ENCODE results near the gene IFNL2. TPM values are rescaled to one million over a fixed set of nuclear protein-coding genes. Genes with fewer than 3 reads are reported as not detected.

IFNL2 gene
- total and polyA plus RNA-seq, 4 donors, result not detected

DNA sequence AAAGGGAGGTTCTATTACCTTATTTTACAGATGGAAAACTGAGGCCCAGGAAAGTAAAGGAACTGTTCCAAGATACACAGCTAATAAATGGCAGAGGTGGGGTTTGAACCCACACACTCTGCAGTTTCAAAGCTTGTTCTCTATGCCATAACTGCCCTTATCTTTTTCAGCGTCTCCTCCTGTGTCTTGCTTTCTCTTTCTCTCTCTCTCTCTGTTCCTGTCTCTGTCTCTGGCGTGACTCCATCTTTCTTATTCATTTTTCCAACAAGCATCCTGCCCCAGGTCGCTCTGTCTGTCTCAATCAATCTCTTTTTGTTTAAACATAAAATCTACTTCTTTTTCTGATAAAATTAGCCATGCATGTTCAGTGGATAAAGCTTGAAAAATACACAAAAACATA, 16.4 kb upstream of the IFNL2 start:
- H3K4me1 ChIP-seq (ENCODE audit: control insufficient read depth, insufficient read depth, low read length), result peaks cover 17% of the 10 kb centered on the region
- no peak overlapping the region for H3K27ac ChIP-seq (ENCODE audit: low read depth, low read length)
- whole genome bisulfite sequencing (ENCODE audit: insufficient coverage), result 63% methylated on average over 1 of the region's 3 CpGs
- no peaks in the 10 kb centered on the region for H3K36me3 ChIP-seq (ENCODE audit: control insufficient read depth, insufficient read depth, low read length)
- H3K4me3 ChIP-seq (ENCODE audit: low read depth, low read length), result no peak overlapping the region
- H3K27me3 ChIP-seq (ENCODE audit: control insufficient read depth, insufficient read depth, low read length), result peaks cover 37% of the 10 kb centered on the region
- DNase-seq (ENCODE audit: low read depth in 4 of 6, low spot score in 6 of 6), result no peak
- H3K9me3 ChIP-seq (ENCODE audit: control insufficient read depth, insufficient read depth, low read length), result no peaks in the 10 kb centered on the region

DNA sequence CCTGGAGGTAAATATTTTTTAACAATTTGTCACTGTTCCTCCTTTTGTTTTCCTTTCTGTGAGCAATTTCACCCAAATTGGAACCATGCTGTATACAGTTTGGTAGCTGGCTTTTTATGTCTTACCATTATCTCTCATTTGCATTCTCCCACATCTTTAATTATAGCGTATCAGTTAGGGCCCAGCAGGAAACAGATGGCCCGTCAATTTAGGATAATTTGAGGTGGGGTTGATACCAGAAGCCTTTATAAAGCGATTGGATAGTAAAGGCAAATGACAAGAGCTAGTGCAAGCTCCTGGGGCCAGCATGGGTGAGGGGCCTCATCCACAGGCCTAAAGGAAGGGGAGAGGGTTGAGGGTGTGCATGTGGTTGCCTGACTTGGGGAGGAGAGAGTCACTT, 15.7 kb upstream of the IFNL2 start:
- Histone ChIP-seq H3K4me1 (ENCODE audit: control insufficient read depth, insufficient read depth, low read length) (peaks cover 11% of the 10 kb centered on the region), H3K36me3 (ENCODE audit: control insufficient read depth, insufficient read depth, low read length) (no peaks in the 10 kb centered on the region), H3K4me3 (ENCODE audit: low read depth, low read length) (no peak overlapping the region), H3K27me3 (ENCODE audit: control insufficient read depth, insufficient read depth, low read length) (peaks cover 30% of the 10 kb centered on the region), H3K27ac (ENCODE audit: low read depth, low read length) (no peak overlapping the region), H3K9me3 (ENCODE audit: control insufficient read depth, insufficient read depth, low read length) (no peaks in the 10 kb centered on the region)
- peak in 1 of 6 donors; percentile 63 for DNase-seq (ENCODE audit: low read depth in 4 of 6, low spot score in 6 of 6)
- WGBS (ENCODE audit: insufficient coverage), result 56% methylated on average over 2 of the region's 3 CpGs

DNA sequence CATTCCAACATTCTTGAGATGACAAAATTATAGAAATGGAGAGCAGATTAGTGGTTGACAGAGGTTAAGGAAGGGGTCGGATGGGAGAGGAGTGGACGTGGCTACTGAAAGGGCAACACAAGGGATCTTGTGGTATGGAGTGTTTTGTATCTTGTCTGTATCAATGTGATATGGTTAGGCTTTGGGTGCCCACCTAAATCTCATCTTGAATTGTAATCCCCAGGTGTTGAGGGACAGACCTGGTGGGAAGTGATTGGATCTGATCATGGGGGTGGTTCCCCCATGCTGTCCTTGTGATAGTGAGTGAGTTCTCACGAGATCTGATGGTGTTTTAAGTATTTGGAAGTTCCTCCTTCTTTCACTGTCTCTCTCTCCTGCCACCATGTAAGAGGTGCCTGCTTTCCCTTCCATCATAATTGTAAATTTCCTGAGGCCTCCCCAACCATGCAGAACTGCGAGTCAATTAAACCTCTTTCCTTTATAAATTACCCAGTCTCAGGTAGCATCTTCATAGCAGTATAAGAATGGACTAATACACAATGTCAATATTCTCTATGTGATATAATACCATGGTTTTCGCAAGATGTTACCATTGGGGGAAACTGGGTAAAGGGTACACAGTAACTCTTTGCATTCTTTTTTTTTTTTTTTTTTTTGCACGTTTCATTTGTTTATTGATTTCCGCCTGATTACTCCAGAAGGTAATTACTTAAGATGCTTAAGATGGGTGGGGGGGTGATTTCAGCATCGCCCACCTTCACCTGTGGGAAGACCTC, 14.6 kb upstream of the IFNL2 start:
- 82% methylated on average over 3 of the region's 8 CpGs for WGBS (ENCODE audit: insufficient coverage)

DNA sequence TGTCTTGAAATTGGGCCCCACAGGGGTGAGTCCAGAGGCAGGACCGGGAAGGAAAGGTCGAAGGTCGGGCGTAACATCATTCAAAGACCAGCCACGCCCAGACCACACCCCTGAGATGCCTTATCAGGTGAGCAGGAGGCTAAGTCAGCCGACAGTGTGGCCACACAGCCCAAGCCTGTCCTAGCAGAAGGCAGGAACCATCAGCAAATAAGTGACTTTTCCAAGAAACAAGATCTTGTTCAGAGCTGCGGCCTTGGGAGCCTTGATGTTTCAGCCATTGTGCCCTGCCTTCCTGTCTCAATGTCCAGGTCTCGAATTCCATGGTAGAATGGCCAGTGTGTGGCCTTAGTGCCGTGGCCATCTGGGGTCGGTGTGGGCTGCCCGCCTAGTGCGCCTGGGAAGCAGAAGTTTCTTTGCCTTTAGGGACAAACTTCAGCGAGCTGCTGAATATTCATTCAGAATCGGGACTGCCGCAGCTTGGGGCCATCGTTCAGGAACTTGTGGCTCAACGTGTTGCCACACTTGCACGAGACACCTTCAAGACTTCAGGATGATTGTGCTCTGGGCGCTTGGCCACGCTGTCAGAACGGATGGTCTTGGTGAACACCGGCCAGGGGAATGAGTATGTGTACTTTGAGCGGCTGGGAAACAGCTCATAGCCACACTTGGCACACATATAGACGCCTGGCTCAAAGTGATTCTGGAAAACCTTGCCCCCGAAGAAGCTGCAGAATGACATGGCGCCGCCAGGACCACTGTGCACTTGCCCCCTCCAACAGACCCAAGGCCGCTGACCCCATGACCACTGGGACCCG, 13.5 kb upstream of the IFNL2 start:
- Histone ChIP-seq H3K27me3 (ENCODE audit: control insufficient read depth, insufficient read depth, low read length) (peaks cover 10% of the 10 kb centered on the region), H3K36me3 (ENCODE audit: control insufficient read depth, insufficient read depth, low read length) (no peaks in the 10 kb centered on the region), H3K4me1 (ENCODE audit: control insufficient read depth, insufficient read depth, low read length) (no peaks in the 10 kb centered on the region), H3K4me3 (ENCODE audit: low read depth, low read length) (no peak overlapping the region), H3K27ac (ENCODE audit: low read depth, low read length) (no peak overlapping the region), H3K9me3 (ENCODE audit: control insufficient read depth, insufficient read depth, low read length) (no peaks in the 10 kb centered on the region)
- no peak for DNase-seq (ENCODE audit: low read depth in 4 of 6, low spot score in 6 of 6)
- WGBS (ENCODE audit: insufficient coverage), result 84% methylated on average over 28 of the region's 29 CpGs

More for the DNA sequence above, 14.6 kb upstream of the IFNL2 start:
- Histone ChIP-seq H3K27ac (ENCODE audit: low read depth, low read length) (no peak overlapping the region), H3K27me3 (ENCODE audit: control insufficient read depth, insufficient read depth, low read length) (peaks cover 21% of the 10 kb centered on the region), H3K9me3 (ENCODE audit: control insufficient read depth, insufficient read depth, low read length) (no peaks in the 10 kb centered on the region), H3K36me3 (ENCODE audit: control insufficient read depth, insufficient read depth, low read length) (no peaks in the 10 kb centered on the region), H3K4me3 (ENCODE audit: low read depth, low read length) (no peak overlapping the region), H3K4me1 (ENCODE audit: control insufficient read depth, insufficient read depth, low read length) (peaks cover 1% of the 10 kb centered on the region)
- DNase-seq (ENCODE audit: low read depth in 4 of 6, low spot score in 6 of 6), result no peak

DNA sequence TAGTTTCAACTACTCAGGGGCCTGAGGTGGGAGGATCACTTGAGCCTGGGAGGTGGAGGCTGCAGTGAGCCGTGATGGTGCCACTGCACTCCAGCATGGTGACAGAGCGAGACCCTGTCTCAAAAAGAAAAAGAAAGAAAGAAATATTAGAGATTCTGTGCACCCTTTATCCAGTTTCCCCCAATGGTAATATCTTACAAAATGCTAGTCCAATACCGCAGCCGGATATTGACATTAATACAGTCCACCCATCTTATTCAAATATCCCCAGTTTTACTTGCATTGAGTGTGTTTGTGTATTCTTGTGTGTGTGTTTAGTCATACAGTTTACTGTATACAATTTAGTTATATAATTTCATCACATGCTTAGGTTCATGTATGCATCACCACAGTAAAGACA, 11.0 kb upstream of the IFNL2 start:
- H3K27ac ChIP-seq (ENCODE audit: low read depth, low read length), result no peak overlapping the region
- no peaks in the 10 kb centered on the region for H3K9me3 ChIP-seq (ENCODE audit: control insufficient read depth, insufficient read depth, low read length)
- WGBS (ENCODE audit: insufficient coverage), result no CpG with 5 or more reads among the region's 4 CpGs
- H3K4me1 ChIP-seq (ENCODE audit: control insufficient read depth, insufficient read depth, low read length), result no peaks in the 10 kb centered on the region
- H3K4me3 ChIP-seq (ENCODE audit: low read depth, low read length), result no peak overlapping the region
- no peaks in the 10 kb centered on the region for H3K36me3 ChIP-seq (ENCODE audit: control insufficient read depth, insufficient read depth, low read length)
- peaks cover 10% of the 10 kb centered on the region for H3K27me3 ChIP-seq (ENCODE audit: control insufficient read depth, insufficient read depth, low read length)
- no peak for DNase-seq (ENCODE audit: low read depth in 4 of 6, low spot score in 6 of 6)

DNA sequence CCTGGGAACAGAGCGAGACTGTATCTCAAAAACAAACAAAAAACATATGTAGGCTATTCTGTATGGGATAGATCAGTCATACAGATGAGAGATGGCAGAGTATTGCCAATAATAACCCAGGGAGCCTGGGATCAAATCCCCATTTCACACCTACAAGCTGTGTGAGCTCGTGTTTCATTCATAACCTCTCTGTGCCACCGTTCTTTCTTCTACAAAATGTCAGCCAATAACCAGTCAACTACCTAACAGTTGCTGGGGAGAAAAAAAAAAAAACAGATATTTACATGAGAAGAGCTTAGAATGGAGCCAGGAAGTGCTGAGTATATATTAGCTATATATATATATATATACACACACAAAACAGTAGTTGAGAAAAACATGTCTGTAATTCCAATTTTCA, 6.5 kb upstream of the IFNL2 start:
- no peak for DNase-seq (ENCODE audit: low read depth in 4 of 6, low spot score in 6 of 6)
- Histone ChIP-seq H3K4me3 (ENCODE audit: low read depth, low read length) (no peak overlapping the region), H3K36me3 (ENCODE audit: control insufficient read depth, insufficient read depth, low read length) (no peaks in the 10 kb centered on the region), H3K27me3 (ENCODE audit: control insufficient read depth, insufficient read depth, low read length) (peaks cover 39% of the 10 kb centered on the region), H3K4me1 (ENCODE audit: control insufficient read depth, insufficient read depth, low read length) (peaks cover 18% of the 10 kb centered on the region), H3K9me3 (ENCODE audit: control insufficient read depth, insufficient read depth, low read length) (no peaks in the 10 kb centered on the region), H3K27ac (ENCODE audit: low read depth, low read length) (no peak overlapping the region)
- no CpG with 5 or more reads among the region's 3 CpGs for WGBS (ENCODE audit: insufficient coverage)

DNA sequence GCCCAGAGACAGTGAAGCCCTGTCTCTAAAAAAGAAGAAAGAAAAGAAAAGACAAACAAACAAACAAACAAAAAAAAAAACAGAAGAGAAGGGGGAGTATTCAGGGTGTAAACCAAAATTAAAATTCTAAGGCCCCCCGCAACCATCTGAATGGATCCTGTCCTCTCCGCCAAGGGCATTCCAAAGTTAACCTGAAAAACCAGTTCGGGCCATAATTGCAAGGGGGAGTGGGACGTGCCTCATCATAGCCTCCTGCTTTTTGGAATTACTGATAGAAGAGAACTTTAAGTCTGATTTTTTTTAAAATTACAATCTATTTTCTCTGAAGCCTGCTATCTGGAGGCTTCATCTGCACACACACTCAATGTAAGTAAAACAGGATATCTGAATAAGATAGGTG, 5.7 kb upstream of the IFNL2 start:
- Histone ChIP-seq H3K9me3 (ENCODE audit: control insufficient read depth, insufficient read depth, low read length) (no peaks in the 10 kb centered on the region), H3K4me3 (ENCODE audit: low read depth, low read length) (no peak overlapping the region), H3K36me3 (ENCODE audit: control insufficient read depth, insufficient read depth, low read length) (no peaks in the 10 kb centered on the region), H3K27ac (ENCODE audit: low read depth, low read length) (no peak overlapping the region), H3K27me3 (ENCODE audit: control insufficient read depth, insufficient read depth, low read length) (peaks cover 39% of the 10 kb centered on the region), H3K4me1 (ENCODE audit: control insufficient read depth, insufficient read depth, low read length) (peaks cover 18% of the 10 kb centered on the region)
- no peak for DNase-seq (ENCODE audit: low read depth in 4 of 6, low spot score in 6 of 6)
- 92% methylated on average over 2 of the region's 4 CpGs for WGBS (ENCODE audit: insufficient coverage)

DNA sequence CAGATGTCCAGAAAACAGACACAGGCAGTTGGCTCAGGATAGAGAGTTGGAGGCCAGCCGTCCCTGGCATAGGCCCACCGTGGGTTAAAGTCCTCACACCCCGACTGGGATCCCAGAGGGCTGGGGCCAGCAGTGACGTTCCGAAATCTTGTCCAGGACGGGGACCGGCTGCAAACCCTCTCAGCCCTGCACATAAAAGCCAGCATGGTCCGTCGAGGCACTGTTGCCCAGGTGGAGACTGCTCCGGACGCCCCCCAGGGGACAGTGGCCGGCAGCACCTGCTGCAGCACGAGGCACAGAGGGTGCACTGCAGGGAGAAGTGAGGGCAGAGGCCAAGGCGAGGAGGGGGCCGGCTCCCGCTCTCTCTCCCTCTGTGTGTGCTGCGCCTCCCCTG, 4.3 kb upstream of the IFNL2 start:
- 6% methylated on average over 17 of the region's 17 CpGs for WGBS (ENCODE audit: insufficient coverage)
- Histone ChIP-seq H3K9me3 (ENCODE audit: control insufficient read depth, insufficient read depth, low read length) (no peaks in the 10 kb centered on the region), H3K4me1 (ENCODE audit: control insufficient read depth, insufficient read depth, low read length) (peaks cover 18% of the 10 kb centered on the region), H3K4me3 (ENCODE audit: low read depth, low read length) (no peak overlapping the region), H3K27me3 (ENCODE audit: control insufficient read depth, insufficient read depth, low read length) (peaks cover 39% of the 10 kb centered on the region), H3K27ac (ENCODE audit: low read depth, low read length) (no peak overlapping the region), H3K36me3 (ENCODE audit: control insufficient read depth, insufficient read depth, low read length) (no peaks in the 10 kb centered on the region)
- no peak for DNase-seq (ENCODE audit: low read depth in 4 of 6, low spot score in 6 of 6)

DNA sequence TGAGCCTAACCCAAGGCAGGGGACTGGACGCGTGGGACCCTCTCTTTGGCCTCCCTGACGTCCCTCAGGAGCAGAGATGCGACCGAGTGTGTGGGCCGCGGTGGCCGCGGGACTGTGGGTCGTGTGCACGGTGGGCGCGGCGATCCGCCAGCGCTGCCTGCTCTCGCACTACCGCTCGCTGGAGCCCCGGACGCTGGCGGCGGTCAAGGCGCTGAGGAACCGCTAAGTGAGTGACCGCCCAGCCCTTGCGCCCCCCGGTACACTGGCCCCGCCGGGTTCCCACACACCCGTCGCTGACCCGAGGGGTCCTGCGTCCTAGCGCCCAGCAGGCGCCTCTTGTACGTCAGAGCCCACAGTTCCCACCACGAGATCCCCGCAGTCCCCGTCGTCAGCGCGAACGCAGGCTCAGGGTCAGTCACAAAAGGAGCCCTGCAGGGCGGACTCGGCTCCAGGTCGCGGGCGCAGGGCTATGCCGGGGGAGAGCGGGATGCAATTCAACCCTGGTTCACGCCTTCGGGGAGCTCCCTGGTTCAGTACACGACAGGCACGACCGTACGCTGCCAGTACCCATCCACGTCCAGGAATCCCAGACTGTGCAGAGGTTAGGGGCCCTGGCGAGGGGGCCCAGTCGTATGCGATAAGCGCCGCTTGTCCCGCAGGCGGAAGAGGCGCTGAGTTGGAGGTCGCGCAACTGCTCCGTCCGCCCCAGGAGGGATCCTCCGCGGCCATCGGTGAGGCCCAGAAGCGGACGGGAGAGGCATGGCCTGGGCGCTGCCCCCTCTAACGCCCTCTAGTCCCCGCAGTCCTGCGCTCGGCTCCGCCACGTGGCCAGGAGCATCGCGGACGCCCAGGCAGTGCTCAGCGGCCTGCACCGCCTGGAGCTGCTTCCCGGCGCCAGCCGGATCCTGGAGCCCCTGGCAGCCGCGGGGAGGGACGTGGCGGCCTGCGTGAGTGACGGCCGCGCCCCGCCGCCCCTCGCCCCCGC, 3.6 kb upstream of the IFNL2 start:
- peak in 2 of 6 donors; percentile 30 to 41 for DNase-seq (ENCODE audit: low read depth in 4 of 6, low spot score in 6 of 6)
- no peak overlapping the region for H3K27ac ChIP-seq (ENCODE audit: low read depth, low read length)
- peaks cover 18% of the 10 kb centered on the region for H3K4me1 ChIP-seq (ENCODE audit: control insufficient read depth, insufficient read depth, low read length)
- H3K9me3 ChIP-seq (ENCODE audit: control insufficient read depth, insufficient read depth, low read length), result no peaks in the 10 kb centered on the region
- no peaks in the 10 kb centered on the region for H3K36me3 ChIP-seq (ENCODE audit: control insufficient read depth, insufficient read depth, low read length)
- H3K27me3 ChIP-seq (ENCODE audit: control insufficient read depth, insufficient read depth, low read length), result peaks cover 39% of the 10 kb centered on the region
- WGBS (ENCODE audit: insufficient coverage), result 2% methylated on average over 102 of the region's 102 CpGs
- no peak overlapping the region for H3K4me3 ChIP-seq (ENCODE audit: low read depth, low read length)
